Raji (cell line): ENCODE data around the gene HERC2.

Experiments
- POLR2A ChIP-seq: IDR thresholded peaks from 2 replicates; pipeline ENCODE4 v1.6.1; 2011; ENCODE audit warnings: low read depth, low read length, control low read depth; ENCODE audit not compliant: insufficient read depth

HERC2 gene

DNA sequence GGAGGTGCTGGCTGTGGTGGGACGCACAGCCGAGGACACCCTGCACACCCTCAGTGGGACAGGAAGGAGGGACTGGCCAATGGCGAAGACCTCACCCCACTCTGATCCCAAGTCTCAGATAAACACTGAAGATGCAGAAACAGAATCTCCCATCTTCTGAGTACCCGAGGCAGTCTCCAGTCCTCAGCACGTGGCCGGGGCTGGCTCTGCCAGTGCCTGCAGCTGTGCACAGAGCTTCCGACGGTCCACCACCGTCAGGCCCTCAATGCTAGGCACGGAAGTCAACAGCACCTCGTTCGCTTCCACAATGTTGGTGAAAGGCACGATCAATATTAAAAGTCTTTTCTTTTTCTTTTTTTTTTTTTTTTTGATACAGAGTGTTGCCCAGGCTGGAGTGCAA, 206.1 kb downstream of the HERC2 start:
- TF ChIP-seq POLR2A, result no peak

DNA sequence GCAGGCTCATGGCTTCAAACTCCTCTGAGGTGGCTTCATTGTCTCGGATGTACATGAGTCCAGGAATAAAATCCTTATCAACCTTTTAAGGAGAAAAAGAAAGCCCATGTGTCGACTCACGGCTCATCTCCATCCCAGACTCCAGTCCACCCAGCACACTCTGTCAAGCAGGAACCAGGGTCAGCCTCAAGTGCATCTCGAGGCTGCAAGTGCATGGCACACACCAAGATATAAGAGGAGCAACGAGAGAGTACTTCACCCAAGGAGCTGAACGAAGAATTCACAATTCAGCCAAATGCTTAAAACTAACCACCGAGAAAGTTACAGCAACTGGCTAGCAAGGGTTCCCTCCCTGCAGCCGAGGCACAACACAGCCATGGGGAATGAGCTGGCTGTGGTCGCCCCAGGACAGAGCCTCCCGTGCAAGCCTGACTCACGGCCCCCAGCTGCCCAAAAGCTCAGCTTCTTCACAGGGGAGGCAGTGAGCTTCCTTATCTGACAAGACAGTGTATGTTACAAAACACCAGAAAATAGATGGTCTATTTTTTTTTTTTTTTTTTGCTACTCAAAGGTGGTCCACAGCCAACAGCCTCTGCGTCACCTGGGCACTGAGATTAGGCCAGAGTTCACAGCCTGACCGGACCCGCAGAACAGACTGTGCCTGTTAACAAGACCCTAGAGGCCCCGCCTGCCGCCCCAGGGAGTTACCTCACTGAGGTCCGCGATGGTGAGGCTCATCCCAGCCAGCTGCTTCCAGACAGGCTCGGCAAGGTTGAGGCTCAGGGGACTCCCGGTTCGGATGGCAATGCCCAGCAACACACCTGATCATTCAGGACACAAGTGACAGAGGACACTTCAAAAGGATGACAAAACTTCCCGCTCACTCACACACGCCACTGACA, 207.0 kb downstream of the HERC2 start:
- no peak for TF ChIP-seq POLR2A

DNA sequence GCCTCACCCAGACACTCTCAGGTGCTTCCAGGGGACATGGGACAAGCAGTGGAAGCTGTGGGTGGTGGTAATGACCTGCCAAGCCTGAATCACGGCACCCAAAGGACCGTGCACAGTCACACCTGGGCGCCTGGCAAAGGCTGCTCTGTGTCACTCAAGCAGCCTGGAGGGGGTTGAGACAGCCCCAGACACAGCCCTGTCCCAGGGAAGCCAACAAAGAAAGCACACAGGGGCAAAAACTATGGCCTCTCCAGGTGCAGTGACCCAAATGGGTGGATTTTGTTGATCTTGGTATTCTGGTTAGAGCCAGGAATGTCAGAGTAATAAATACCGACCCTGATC, 207.9 kb downstream of the HERC2 start:
- no peak for TF ChIP-seq POLR2A

DNA sequence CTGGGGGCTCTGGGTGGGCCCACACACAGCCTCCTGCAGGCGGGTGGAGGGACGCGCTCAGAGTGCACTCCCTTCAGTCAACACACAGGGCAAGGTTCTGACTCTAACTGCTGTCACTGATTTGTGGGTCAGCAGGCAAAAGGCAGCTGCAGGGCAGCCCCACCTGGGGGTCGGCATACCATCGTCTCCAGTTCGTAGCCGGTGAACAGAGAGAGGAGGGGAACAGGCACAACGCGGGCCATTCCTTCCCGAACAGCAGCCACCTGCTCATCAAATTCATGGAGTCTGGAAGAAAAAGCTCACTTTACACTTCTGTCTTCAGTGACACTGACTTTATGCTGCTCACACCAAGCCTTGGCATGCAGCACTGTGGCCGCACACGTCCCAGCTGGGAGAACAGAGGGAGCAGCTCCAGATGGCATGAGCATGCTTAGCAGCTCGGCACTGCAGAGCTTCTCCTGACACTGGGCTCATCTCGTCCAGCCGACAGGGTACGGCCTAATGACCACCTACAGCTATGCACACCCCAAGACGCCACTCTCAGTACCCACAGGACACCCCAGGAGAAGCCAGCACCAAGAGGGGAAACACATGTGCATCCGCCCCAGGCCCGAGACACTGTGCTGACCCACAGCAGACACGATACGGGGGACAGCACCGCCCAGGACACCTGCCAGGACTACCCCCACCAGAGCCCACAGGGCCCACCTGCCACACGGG, 208.4 kb downstream of the HERC2 start:
- TF ChIP-seq POLR2A, result no peak

DNA sequence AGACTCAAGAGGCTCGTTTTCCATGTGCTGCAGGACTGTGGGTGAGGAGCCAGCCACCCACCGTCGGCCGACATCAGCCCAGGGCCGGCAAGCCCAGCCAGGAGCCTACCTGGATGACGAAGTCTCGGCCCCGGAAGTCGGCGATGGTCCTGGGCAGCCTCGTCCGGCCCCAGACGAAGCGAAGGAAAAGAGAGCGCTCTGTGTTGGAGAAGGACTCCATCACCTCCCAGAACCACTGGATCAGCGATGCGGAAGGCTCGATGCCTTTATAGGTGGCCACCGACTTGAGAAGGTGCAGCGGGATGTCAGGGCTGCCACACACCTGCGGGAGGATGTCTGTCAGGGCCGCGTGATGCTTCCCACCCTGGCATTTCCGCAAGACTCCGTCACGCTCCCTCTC, 209.0 kb downstream of the HERC2 start:
- no peak for TF ChIP-seq POLR2A

DNA sequence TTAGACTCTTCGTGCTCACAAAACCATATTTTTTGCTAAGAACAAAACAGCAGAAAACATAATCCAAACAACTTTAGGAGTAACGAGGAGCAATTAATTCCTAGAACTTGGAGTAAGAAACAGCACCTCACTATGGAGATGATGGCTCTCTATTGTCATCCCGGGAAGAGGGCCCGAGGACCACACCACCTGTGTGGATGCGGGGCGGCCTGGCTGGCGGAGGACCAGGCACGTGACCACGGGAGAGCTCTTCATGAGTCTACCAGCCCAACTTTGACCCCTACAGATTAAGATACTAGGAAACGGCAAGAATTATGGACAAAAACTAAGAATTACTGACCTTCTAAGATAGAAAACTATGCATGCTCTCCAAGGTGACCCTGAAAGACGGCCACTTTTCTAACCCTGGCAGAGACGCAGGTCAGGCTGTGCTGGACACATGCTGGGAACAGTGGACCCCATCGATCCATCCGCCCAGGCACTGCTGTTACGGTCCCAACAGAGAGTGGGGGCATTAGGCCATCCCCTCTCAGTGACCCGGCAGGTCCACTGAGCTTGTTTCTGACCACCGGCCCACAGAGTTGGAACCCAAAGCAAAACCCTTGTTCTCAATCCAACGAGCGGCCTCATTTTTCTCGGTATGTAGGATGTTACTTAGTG, 209.7 kb downstream of the HERC2 start:
- TF ChIP-seq POLR2A, result no peak

DNA sequence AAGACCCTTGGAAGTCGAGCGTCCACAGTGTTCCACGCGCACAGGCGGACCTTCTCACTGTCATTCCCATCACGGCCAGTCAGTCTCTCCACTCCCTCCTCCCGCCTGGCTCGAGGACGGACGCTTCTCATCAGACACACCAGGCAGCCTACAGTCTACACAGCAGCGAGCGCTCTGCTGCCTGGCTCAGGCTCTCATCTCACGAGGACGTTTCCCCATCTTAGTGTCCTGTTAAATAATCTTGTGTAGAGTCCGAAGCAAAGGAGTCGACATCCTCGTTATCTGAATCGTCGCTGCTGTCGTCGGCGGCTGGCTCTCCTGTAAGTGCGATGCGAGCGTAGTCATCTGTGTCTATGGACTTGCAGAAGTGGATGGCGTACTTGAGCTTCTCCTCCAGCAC, 210.4 kb downstream of the HERC2 start:
- TF ChIP-seq POLR2A, result no peak

DNA sequence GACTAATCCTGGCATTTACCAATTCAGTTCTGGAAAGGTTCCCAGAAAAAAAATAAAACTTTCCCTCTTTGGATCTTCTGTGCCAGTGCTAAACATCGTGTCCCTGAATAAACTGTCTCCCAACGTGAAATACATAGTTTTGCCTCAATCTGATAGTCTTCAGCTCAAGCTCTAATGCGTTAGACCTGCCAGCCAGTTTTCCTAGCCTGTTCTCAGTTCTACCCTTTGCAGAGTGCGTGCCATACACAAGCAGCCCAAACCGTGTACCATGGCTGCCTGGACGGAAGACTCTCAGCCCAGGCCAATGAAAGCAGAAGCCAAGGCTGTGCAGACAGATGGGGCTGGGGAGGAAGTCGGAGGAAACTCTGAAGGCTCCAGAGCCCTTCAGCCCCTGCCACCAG, 211.5 kb downstream of the HERC2 start:
- no peak for TF ChIP-seq POLR2A

DNA sequence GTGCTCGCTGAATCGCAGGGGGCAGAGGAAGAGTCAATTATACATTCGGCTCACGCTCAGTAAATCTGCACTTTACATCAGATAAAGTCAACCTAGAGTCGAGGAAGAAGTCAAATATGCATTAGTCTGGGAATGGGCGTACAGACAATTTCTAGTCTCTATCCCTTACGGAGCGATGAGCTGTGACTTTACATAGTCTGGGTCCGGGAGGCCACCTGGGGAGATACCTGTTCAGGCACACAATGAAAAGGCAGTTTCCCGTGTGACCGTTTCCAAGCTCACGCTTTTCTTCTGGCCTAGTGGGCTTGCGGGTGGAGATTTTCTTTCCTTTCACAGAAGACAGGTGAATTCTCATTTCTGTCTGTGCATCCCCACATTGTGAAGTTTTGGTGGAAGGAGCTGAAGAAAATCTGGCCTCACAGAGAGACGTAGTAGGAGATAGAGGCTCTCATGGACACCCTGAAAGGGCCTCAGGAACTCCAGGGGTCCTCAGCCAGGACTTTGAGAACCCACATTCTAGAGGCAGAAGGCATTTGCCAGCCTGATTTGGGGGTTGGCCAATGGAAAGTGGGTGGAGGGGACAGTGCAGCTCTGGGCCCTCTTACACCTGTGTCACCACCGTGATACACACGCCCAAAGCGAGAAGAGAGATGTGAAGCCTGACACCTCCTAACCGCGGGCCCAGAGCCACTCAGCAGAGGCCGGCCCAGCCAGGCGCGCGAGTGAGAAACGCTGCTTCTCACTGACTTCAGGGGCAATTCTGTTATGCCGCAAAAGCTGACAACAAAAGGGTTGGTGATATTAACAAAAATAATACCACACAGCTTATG, 212.1 kb downstream of the HERC2 start:
- no peak for TF ChIP-seq POLR2A

DNA sequence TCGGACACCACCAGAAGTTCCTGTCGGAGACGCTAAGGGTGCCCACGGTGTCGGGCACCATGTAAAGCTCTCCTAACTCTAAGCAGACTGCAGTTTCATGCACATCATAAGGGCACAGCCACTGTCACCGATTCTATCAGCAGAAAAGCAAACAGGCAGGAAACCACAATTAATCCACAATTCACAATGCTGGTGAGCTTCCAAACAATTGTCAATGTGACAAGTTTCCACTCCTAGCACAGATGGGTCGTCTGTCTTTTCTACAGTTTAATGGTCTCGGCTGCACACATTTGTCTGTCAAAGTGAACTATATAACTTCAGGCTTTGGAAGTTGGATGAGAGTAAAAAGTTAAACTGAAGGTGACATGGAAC, 214.1 kb downstream of the HERC2 start:
- no peak for TF ChIP-seq POLR2A

DNA sequence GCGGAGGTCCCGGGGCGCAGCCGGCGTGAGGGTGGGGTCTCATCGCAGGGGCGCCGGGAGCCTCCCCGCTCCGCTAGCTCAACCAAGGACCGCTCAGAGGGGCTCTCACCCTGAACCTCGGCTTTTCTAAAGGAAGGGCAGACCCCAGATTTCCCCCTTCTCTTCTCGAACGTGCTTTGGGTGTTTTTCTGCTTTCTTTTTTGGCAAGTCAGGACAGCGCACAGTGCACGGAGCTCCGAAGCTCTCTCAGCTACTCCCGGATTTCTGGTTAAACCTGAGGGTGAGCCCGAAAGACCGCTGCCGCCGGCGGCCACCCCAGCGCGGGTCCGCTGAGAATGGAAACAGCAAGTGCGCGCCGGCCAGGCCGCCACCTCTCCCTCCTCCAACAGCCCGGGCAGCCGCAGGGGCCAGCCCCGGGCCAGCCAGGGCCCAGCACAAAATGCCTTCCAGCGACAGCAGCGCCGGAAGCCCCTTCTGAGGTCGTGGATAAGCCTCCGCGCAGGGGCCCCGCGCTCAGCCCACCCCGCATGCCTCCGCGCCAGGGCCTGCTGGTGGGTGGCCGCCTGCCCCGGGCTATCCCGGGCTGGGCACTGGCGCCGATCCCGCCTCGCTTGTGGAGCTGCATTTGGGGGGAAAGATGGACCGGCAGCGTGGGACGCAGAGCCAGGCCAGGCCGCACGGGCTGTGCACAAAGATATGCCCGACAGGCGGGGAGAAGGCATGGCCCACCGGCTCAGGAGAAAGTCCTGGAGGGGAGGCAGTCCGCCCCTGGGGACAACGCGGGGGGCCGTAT, 214.7 kb downstream of the HERC2 start:
- TF ChIP-seq POLR2A, result no peak

DNA sequence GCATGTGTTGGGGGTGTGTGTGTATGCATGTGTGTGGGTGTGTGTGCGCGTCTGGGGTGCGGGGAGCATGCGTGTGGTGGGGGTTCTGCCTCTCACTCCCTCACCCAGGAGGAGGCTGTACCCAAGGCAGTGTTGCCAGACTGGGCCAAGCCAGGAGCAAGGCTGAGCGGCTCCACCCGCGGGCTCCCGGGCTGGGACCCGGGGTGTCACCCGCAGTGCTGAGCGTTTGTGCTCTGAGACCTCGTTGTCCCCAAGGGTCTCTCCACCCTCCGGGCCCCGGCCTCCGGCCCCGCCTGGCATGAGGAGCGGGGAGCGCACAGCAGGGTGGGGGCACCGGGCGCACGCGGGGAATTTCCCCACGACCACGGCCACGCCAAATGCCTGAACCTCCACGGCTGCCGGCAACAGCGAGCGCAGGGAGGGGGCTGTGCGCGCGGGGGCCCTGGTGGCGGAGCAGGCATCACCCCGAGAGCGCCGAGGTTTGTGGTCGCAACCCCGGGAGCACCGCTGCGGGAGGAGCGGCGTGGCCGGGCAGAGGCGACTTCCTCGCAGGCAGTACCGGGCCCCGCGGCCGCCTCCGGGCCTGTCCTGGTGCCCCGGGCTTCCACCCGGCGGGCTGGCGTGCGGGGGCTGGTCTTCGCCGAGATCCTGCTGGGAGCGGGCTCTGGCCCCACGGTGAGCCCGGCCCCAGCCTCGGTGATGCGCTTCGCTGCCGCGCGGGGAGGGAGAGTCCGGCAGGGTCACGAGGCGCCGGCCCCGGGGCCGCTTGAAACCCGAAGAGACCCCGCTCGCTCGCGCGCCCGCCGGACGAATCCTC, 215.5 kb downstream of the HERC2 start:
- TF ChIP-seq POLR2A, result no peak

DNA sequence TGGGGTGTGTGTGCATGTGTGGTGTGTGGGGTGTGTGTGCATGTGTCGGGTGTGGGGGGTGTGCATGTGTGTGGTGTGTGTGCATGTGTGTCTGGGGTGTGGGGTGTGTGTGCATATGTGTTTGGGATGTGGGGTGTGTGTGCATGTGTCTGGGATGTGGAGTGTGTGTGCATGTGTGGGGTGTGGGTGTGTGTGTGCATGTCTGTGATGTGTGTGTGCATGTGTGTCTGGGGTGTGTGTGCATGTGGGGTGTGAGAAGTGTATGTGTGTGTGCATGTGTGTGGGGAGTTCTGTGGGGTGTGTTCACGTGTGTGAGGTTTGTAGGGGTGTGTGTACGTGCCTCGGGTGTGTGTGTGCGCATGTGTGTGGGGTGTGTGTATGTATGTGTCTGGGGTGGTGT, 216.2 kb downstream of the HERC2 start:
- TF ChIP-seq POLR2A, result no peak

DNA sequence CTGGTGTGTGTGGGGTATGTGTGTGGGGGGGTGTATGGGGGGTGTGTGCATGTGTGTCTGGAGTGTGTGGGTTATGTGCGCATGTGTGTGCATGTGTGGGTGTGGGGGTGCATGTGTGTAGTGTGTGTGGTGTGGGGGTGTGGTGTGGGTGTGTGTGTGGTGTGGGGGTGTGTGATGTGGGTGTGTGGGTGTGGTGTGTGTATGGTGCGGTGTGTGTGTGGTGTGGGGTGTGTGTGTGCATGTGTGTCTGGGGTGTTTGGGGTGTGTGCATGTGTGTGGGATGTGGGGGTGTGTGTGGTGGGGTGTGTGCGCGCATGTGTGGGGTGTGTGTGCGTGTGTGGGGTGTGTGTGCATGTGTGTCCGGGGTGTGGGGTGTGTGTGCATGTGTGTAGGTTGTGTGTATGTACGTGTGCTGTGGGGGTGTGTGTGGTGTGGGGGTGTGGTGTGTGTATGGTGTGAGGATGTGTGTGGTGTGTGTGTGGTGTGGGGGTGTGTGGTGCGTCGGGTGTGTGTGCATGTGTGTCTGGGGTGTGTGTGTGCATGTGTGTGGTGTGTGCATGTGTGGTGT, 216.7 kb downstream of the HERC2 start:
- no peak for TF ChIP-seq POLR2A

DNA sequence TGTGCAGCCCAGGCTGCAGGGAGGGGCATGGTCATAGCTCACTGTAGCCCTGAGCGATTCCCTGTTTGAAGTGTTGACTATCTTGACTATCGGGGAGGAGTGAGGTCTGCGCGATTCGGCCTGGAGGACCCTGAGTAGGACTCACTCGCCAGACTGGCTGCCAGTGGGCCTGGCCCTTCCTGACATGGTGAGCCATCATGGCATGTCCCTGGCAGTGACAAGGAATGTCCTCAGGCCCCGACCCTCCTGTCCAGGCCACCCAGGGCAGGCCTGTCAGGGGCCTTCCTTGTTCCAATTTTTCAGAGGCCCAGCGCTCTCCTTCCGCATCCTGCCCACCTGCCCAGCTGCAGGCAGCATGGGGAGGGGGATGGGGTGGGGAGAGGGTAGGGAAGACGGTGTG, 217.7 kb downstream of the HERC2 start:
- TF ChIP-seq POLR2A, result no peak
